ENCODE measurements around the gene SYT6. TPM values are rescaled to one million over a fixed set of nuclear protein-coding genes. Genes with fewer than 3 reads are reported as not detected.
A peak's percentile ranks its signal among the peaks of the same experiment; 100 is the strongest.

Gene SYT6
- total RNA-seq, 1 experiment from 2014 or later: not detected

- peaks cover 4% of the 10 kb centered on the region; the same call in 1 of the 2 replicates for H3K27me3 ChIP-seq
- no peak for DNase-seq
- H3K4me3 ChIP-seq: no peak overlapping the region
- no peaks in the 10 kb centered on the region for H3K9me3 ChIP-seq
- H3K36me3 ChIP-seq: no peaks in the 10 kb centered on the region
These were observed 20.5 kb downstream of the SYT6 start for GRCh38 chr1:114133129-114133528.

GRCh38 chr1:114131526-114132220 lies 22.0 kb downstream of the SYT6 start:
- no peak for DNase-seq
- Histone ChIP-seq H3K27me3 (0 out of 2 replicates have a peak, but pooled peaks cover 4% of the 10 kb centered on the region), H3K9me3 (no peaks in the 10 kb centered on the region), H3K36me3 (no peaks in the 10 kb centered on the region), H3K4me3 (no peak overlapping the region)

- Histone ChIP-seq H3K9me3 (no peaks in the 10 kb centered on the region), H3K27me3 (0 out of 2 replicates have a peak, but pooled peaks cover 4% of the 10 kb centered on the region), H3K36me3 (no peaks in the 10 kb centered on the region), H3K4me3 (no peak overlapping the region)
- DNase-seq: no peak
These were observed 22.7 kb downstream of the SYT6 start for GRCh38 chr1:114130846-114131525.

GRCh38 chr1:114130213-114130612 lies 23.5 kb downstream of the SYT6 start:
- no peak for DNase-seq
- Histone ChIP-seq H3K4me3 (no peak overlapping the region), H3K27me3 (0 out of 2 replicates have a peak, but pooled peaks cover 4% of the 10 kb centered on the region), H3K9me3 (no peaks in the 10 kb centered on the region), H3K36me3 (no peaks in the 10 kb centered on the region)

GRCh38 chr1:114128293-114128692 lies 25.4 kb downstream of the SYT6 start:
- H3K27me3 ChIP-seq: 0 out of 2 replicates have a peak, but pooled peaks cover 4% of the 10 kb centered on the region
- H3K9me3 ChIP-seq: no peaks in the 10 kb centered on the region
- DNase-seq: no peak
- H3K36me3 ChIP-seq: no peaks in the 10 kb centered on the region
- no peak overlapping the region for H3K4me3 ChIP-seq

- Histone ChIP-seq H3K4me3 (no peak overlapping the region), H3K27me3 (0 out of 2 replicates have a peak, but pooled peaks cover 4% of the 10 kb centered on the region), H3K9me3 (no peaks in the 10 kb centered on the region), H3K36me3 (no peaks in the 10 kb centered on the region)
- no peak for DNase-seq
These were observed 27.2 kb downstream of the SYT6 start for GRCh38 chr1:114126261-114127095.

- no peak for DNase-seq
- H3K4me3 ChIP-seq: no peak overlapping the region
- no peaks in the 10 kb centered on the region for H3K36me3 ChIP-seq
- H3K9me3 ChIP-seq: no peaks in the 10 kb centered on the region
- no peaks in the 10 kb centered on the region for H3K27me3 ChIP-seq
These were observed 29.0 kb downstream of the SYT6 start for GRCh38 chr1:114124644-114125043.

GRCh38 chr1:114122941-114123618 lies 30.6 kb downstream of the SYT6 start:
- Histone ChIP-seq H3K27me3 (no peaks in the 10 kb centered on the region), H3K9me3 (no peaks in the 10 kb centered on the region), H3K36me3 (no peaks in the 10 kb centered on the region), H3K4me3 (no peak overlapping the region)
- DNase-seq: no peak

- no peak for DNase-seq
- no peaks in the 10 kb centered on the region for H3K27me3 ChIP-seq
- no peaks in the 10 kb centered on the region for H3K36me3 ChIP-seq
- H3K4me3 ChIP-seq: no peak overlapping the region
- H3K9me3 ChIP-seq: no peaks in the 10 kb centered on the region
These were observed 35.2 kb downstream of the SYT6 start for GRCh38 chr1:114118351-114118990.

GRCh38 chr1:114117654-114118053 lies 36.0 kb downstream of the SYT6 start:
- Histone ChIP-seq H3K36me3 (no peaks in the 10 kb centered on the region), H3K27me3 (no peaks in the 10 kb centered on the region), H3K9me3 (no peaks in the 10 kb centered on the region), H3K4me3 (no peak overlapping the region)
- no peak for DNase-seq

GRCh38 chr1:114116086-114116485 lies 37.6 kb downstream of the SYT6 start:
- no peaks in the 10 kb centered on the region for H3K9me3 ChIP-seq
- H3K4me3 ChIP-seq: no peak overlapping the region
- no peak for DNase-seq
- no peaks in the 10 kb centered on the region for H3K36me3 ChIP-seq
- no peaks in the 10 kb centered on the region for H3K27me3 ChIP-seq

GRCh38 chr1:114114185-114115094 lies 39.2 kb downstream of the SYT6 start:
- no peaks in the 10 kb centered on the region for H3K36me3 ChIP-seq
- H3K4me3 ChIP-seq: no peak overlapping the region
- H3K9me3 ChIP-seq: no peaks in the 10 kb centered on the region
- H3K27me3 ChIP-seq: no peaks in the 10 kb centered on the region
- peak; percentile 66 for DNase-seq

GRCh38 chr1:114113411-114114184 lies 40.1 kb downstream of the SYT6 start:
- H3K27me3 ChIP-seq: no peaks in the 10 kb centered on the region
- no peaks in the 10 kb centered on the region for H3K36me3 ChIP-seq
- H3K9me3 ChIP-seq: no peaks in the 10 kb centered on the region
- H3K4me3 ChIP-seq: no peak overlapping the region
- no peak for DNase-seq

GRCh38 chr1:114112775-114113174 lies 40.9 kb downstream of the SYT6 start:
- Histone ChIP-seq H3K4me3 (no peak overlapping the region), H3K9me3 (no peaks in the 10 kb centered on the region), H3K36me3 (no peaks in the 10 kb centered on the region), H3K27me3 (no peaks in the 10 kb centered on the region)
- no peak for DNase-seq
